ENCODE data around the gene MED15. TPM values are rescaled to one million over a fixed set of nuclear protein-coding genes. Genes with fewer than 3 reads are reported as not detected.
A peak's percentile ranks its signal among the peaks of the same experiment; 100 is the strongest.

MED15 gene
- total RNA-seq, 1 experiment from 2014 or later: 9.1 TPM

GRCh38 chr22:20569059-20570058, 61.9 kb downstream of the MED15 start:
- DNase-seq (ENCODE audit: low spot score): peak; percentile 93

- DNase-seq (ENCODE audit: low spot score): no peak
Measured at GRCh38 chr22:20571078-20571503, 63.7 kb downstream of the MED15 start.

GRCh38 chr22:20571531-20572007, 64.2 kb downstream of the MED15 start:
- no peak for DNase-seq (ENCODE audit: low spot score)

GRCh38 chr22:20572132-20572802, 64.9 kb downstream of the MED15 start:
- no peak for DNase-seq (ENCODE audit: low spot score)

- no peak for DNase-seq (ENCODE audit: low spot score)
Measured at GRCh38 chr22:20573176-20573832, 65.9 kb downstream of the MED15 start.

- DNase-seq (ENCODE audit: low spot score): no peak
Measured at GRCh38 chr22:20573833-20574615, 66.6 kb downstream of the MED15 start.

GRCh38 chr22:20574920-20575353, 67.5 kb downstream of the MED15 start:
- no peak for DNase-seq (ENCODE audit: low spot score)

- DNase-seq (ENCODE audit: low spot score): no peak
Measured at GRCh38 chr22:20575724-20576444, 68.5 kb downstream of the MED15 start.

GRCh38 chr22:20576445-20576816, 69.0 kb downstream of the MED15 start:
- no peak for DNase-seq (ENCODE audit: low spot score)

GRCh38 chr22:20577045-20577444, 69.6 kb downstream of the MED15 start:
- no peak for DNase-seq (ENCODE audit: low spot score)

- DNase-seq (ENCODE audit: low spot score): no peak
Measured at GRCh38 chr22:20577549-20577975, 70.2 kb downstream of the MED15 start.

GRCh38 chr22:20578192-20578591, 70.8 kb downstream of the MED15 start:
- DNase-seq (ENCODE audit: low spot score): no peak

GRCh38 chr22:20578707-20579106, 71.3 kb downstream of the MED15 start:
- DNase-seq (ENCODE audit: low spot score): no peak

GRCh38 chr22:20579273-20580120, 72.1 kb downstream of the MED15 start:
- no peak for DNase-seq (ENCODE audit: low spot score)

- no peak for DNase-seq (ENCODE audit: low spot score)
Measured at GRCh38 chr22:20580179-20580578, 72.8 kb downstream of the MED15 start.

- no peak for DNase-seq (ENCODE audit: low spot score)
Measured at GRCh38 chr22:20580611-20581502, 73.4 kb downstream of the MED15 start.

GRCh38 chr22:20581503-20582170, 74.2 kb downstream of the MED15 start:
- DNase-seq (ENCODE audit: low spot score): no peak

- no peak for DNase-seq (ENCODE audit: low spot score)
Measured at GRCh38 chr22:20582171-20582511, 74.7 kb downstream of the MED15 start.

Data from H4 (cell line).